Activated T-cell treated with anti-CD3 and anti-CD28 coated beads for 1 hour (primary cell): Measurements from ENCODE around the gene CPD.
"Not testable (repeated sequence)": the region's sequence is repeated elsewhere in the genome, so short reads cannot be mapped to it uniquely, and the experiment has no call there.

ENCODE experiments used
- DNase-seq: peaks from one replicate; pipeline ENCODE4 v3.0.0-alpha.2; 2020; ENCODE audit warnings: low read depth

Gene CPD

GRCh38 chr17:30427611-30428010 lies 48.9 kb downstream of the CPD start:
- DNase-seq, result no peak

- no peak for DNase-seq
These were observed 50.4 kb downstream of the CPD start for GRCh38 chr17:30429155-30429554.

- no peak for DNase-seq
These were observed 54.8 kb downstream of the CPD start for GRCh38 chr17:30433514-30433913.

GRCh38 chr17:30436729-30437128 lies 58.0 kb downstream of the CPD start:
- DNase-seq, result no peak

GRCh38 chr17:30443721-30444120 lies 65.0 kb downstream of the CPD start:
- no peak for DNase-seq

GRCh38 chr17:30446640-30447039 lies 67.9 kb downstream of the CPD start:
- DNase-seq, result not testable (repeated sequence)

- no peak for DNase-seq
These were observed 70.8 kb downstream of the CPD start for GRCh38 chr17:30449480-30449879.

GRCh38 chr17:30450125-30451027 lies 71.6 kb downstream of the CPD start:
- no peak for DNase-seq

GRCh38 chr17:30454635-30455034 lies 75.9 kb downstream of the CPD start:
- DNase-seq, result no peak

GRCh38 chr17:30458371-30458770 lies 79.6 kb downstream of the CPD start:
- no peak for DNase-seq

- DNase-seq, result not testable (repeated sequence)
These were observed 80.2 kb downstream of the CPD start for GRCh38 chr17:30458797-30459413.

- no peak for DNase-seq
These were observed 89.7 kb downstream of the CPD start for GRCh38 chr17:30468465-30468864.

GRCh38 chr17:30472238-30472890 lies 93.6 kb downstream of the CPD start:
- DNase-seq, result no peak

- DNase-seq, result no peak
These were observed 96.5 kb downstream of the CPD start for GRCh38 chr17:30475206-30475605.

GRCh38 chr17:30476726-30477082 lies 98.0 kb downstream of the CPD start:
- DNase-seq, result peak; percentile 3

GRCh38 chr17:30477083-30477773 lies 98.5 kb downstream of the CPD start, which contains the start of gene GOSR1:
Gene GOSR1, plus strand, starts transcription at chr17:30477408. Its CDS starts 26 bp downstream, at chr17:30477434.
- peak; percentile 84 for DNase-seq

- no peak for DNase-seq
These were observed 99.0 kb downstream of the CPD start for GRCh38 chr17:30477774-30478115.

- DNase-seq, result no peak
These were observed 103.8 kb downstream of the CPD start for GRCh38 chr17:30482555-30482954.

- no peak for DNase-seq
These were observed 104.4 kb downstream of the CPD start for GRCh38 chr17:30483159-30483558.

GRCh38 chr17:30493780-30494179 lies 115.1 kb downstream of the CPD start:
- no peak for DNase-seq

GRCh38 chr17:30495586-30495985 lies 116.9 kb downstream of the CPD start:
- no peak for DNase-seq

GRCh38 chr17:30503558-30503957 lies 124.8 kb downstream of the CPD start:
- no peak for DNase-seq
